CD14-positive monocyte (primary cell): ENCODE data around the gene PDC. TPM values are rescaled to one million over a fixed set of nuclear protein-coding genes. Genes with fewer than 3 reads are reported as not detected.

Experiments
- DNase-seq, 3 donors: peaks; one replicate each; pipeline ENCODE4 v3.0.0-alpha.2; 2011 to 2022
- H2AFZ ChIP-seq: 2 replicates; pipeline ENCODE4 v1.6.0; 2012; ENCODE audit warnings: mild to moderate bottlenecking, low read depth, low read length, inconsistent platforms; ENCODE audit not compliant: insufficient read depth, poor library complexity, severe bottlenecking
- H3K27ac ChIP-seq, 2 donors: 1 replicate in 1 of 2; 2 replicates in 1 of 2; pipeline ENCODE4 v1.5.1; 2012 to 2013; ENCODE audit warnings: low read length in 2 of 2, control low read depth in 1 of 2, inconsistent platforms in 1 of 2, low read depth in 1 of 2, mild to moderate bottlenecking in 1 of 2
- H3K27me3 ChIP-seq, 2 donors: one replicate each; pipeline versions ENCODE4 v1.6.0 to v1.6.1; 2011 to 2013; ENCODE audit warnings: low read length in 2 of 2; ENCODE audit not compliant: control insufficient read depth in 2 of 2, insufficient read depth in 2 of 2
- H3K36me3 ChIP-seq, 2 donors: replicated peaks in 1 of 2; 1 replicate in 1 of 2; 2 replicates in 1 of 2; pipeline versions ENCODE4 v1.5.1 to v1.6.1; 2012 to 2013; ENCODE audit warnings: low read length in 2 of 2, control low read depth in 1 of 2, inconsistent platforms in 1 of 2, mild to moderate bottlenecking in 1 of 2; ENCODE audit not compliant: insufficient read depth in 2 of 2, control insufficient read depth in 1 of 2
- H3K4me1 ChIP-seq, 2 donors: 1 replicate in 1 of 2; 2 replicates in 1 of 2; pipeline versions ENCODE4 v1.5.1 to v1.6.1; 2012 to 2013; ENCODE audit warnings: low read length in 2 of 2, control low read depth in 1 of 2, inconsistent platforms in 1 of 2, mild to moderate bottlenecking in 1 of 2, moderate library complexity in 1 of 2; ENCODE audit not compliant: insufficient read depth in 2 of 2, control insufficient read depth in 1 of 2
- H3K4me2 ChIP-seq: replicated peaks from 2 replicates; pipeline ENCODE3; 2012; ENCODE audit warnings: low read length, moderate library complexity, mild to moderate bottlenecking; ENCODE audit not compliant: poor library complexity, severe bottlenecking; ENCODE audit errors: extremely low read depth
- H3K4me3 ChIP-seq, 3 experiments: fragments of 200-600 bp in 1 of 3; sonication (generic) in 1 of 3; replicated peaks in 1 of 3; 1 replicate in 2 of 3; 2 replicates in 1 of 3; pipeline ENCODE4 v1.5.1; 2011 to 2013; ENCODE audit warnings: low read length in 3 of 3, mild to moderate bottlenecking in 3 of 3, control low read depth in 2 of 3, low read depth in 2 of 3, inconsistent platforms in 1 of 3, moderate library complexity in 1 of 3
- H3K79me2 ChIP-seq: 2 replicates; pipeline ENCODE4 v1.6.0; 2012; ENCODE audit warnings: mild to moderate bottlenecking, control low read depth, inconsistent platforms, low read length, moderate library complexity; ENCODE audit not compliant: insufficient read depth
- H3K9ac ChIP-seq: 2 replicates; pipeline ENCODE4 v1.6.0; 2017; ENCODE audit warnings: low read length, mild to moderate bottlenecking; ENCODE audit not compliant: insufficient read depth, poor library complexity, severe bottlenecking
- H3K9me3 ChIP-seq, 2 donors: replicated peaks in 1 of 2; 1 replicate in 1 of 2; 2 replicates in 1 of 2; pipeline versions ENCODE4 v1.5.1 to v1.6.1; 2012 to 2013; ENCODE audit warnings: low read length in 2 of 2, control low read depth in 1 of 2; ENCODE audit not compliant: control insufficient read depth in 1 of 2, insufficient read depth in 1 of 2
- H4K20me1 ChIP-seq: 2 replicates; pipeline ENCODE4 v1.6.0; 2012; ENCODE audit warnings: mild to moderate bottlenecking, low read length, control low read depth, moderate library complexity; ENCODE audit not compliant: insufficient read depth
- H3K27ac Mint-ChIP-seq, 7 donors: one replicate each; pipeline ENCODE4 v1.8.0; 2020; ENCODE audit warnings: mild to moderate bottlenecking in 7 of 7, mixed read lengths in 7 of 7, moderate library complexity in 6 of 7, inconsistent platforms in 2 of 7
- H3K27me3 Mint-ChIP-seq, 3 donors: one replicate each; pipeline ENCODE4 v1.8.0; 2021 to 2022; ENCODE audit warnings: low read depth in 3 of 3, mild to moderate bottlenecking in 3 of 3, mixed read lengths in 3 of 3, moderate library complexity in 3 of 3, inconsistent platforms in 1 of 3
- H3K36me3 Mint-ChIP-seq, 2 donors: one replicate each; pipeline ENCODE4 v1.8.0; 2020; ENCODE audit warnings: mixed read lengths in 2 of 2, inconsistent platforms in 1 of 2, mild to moderate bottlenecking in 1 of 2
- H3K4me1 Mint-ChIP-seq: one replicate; pipeline ENCODE4 v1.8.0; 2020; ENCODE audit warnings: mild to moderate bottlenecking, mixed read lengths
- H3K4me3 Mint-ChIP-seq, 2 donors: one replicate each; pipeline ENCODE4 v1.8.0; 2020; ENCODE audit warnings: mild to moderate bottlenecking in 2 of 2, mixed read lengths in 2 of 2, moderate library complexity in 1 of 2
- H3K9me3 Mint-ChIP-seq, 7 donors: one replicate each; pipeline ENCODE4 v1.8.0; 2020 to 2022; ENCODE audit warnings: mixed read lengths in 7 of 7, mild to moderate bottlenecking in 6 of 7, moderate library complexity in 6 of 7, inconsistent platforms in 2 of 7
- CTCF ChIP-seq: fragments of 200-600 bp; IDR thresholded peaks from one replicate; pipeline ENCODE4 v1.8.0; 2022; ENCODE audit warnings: antibody characterized with exemption, mild to moderate bottlenecking
- WGBS: methylation state at CpG from one replicate; pipeline ENCODE4 v1.1.5; 2013; ENCODE audit warnings: missing lambda C conversion rate; ENCODE audit not compliant: insufficient coverage; 5-methylcytosine and 5-hydroxymethylcytosine counted together
- intact Hi-C, 2 donors: fragments of 100-400 bp; cut with micrococcal nuclease; formaldehyde crosslinking; loops; one replicate each; pipeline versions ENCODE4 v1.15.0 to v1.15.1; 2023
- polyA plus RNA-seq, 3 donors: library from polyadenylated mRNA; depleted of rRNA in 1 of 3; unstranded in 2 of 3; stranded (reverse) in 1 of 3; fragments of 300-500 nt in 2 of 3; fragments of >200 nt in 1 of 3; fragmentation: Illumina TruSeq in 2 of 3; gene quantifications; 1 replicate in 2 of 3; 2 replicates in 1 of 3; pipeline ENCODE4 v1.2.3, GENCODE V29; 2012 to 2021

Gene PDC
- polyA plus RNA-seq, 3 donors = not detected

GRCh38 chr1:186492531-186493291 lies 31.8 kb upstream of the PDC start:
- no CpG with 5 or more reads among the region's 7 CpGs for WGBS
- H4K20me1 ChIP-seq = no peaks in the 10 kb centered on the region
- no peak overlapping the region for H3K4me2 ChIP-seq

GRCh38 chr1:186491336-186491735 lies 30.4 kb upstream of the PDC start:
- no peak overlapping the region for H3K4me3 ChIP-seq
- H3K4me1 ChIP-seq = no peaks in the 10 kb centered on the region
- H3K4me1 Mint-ChIP-seq = no peaks in the 10 kb centered on the region
- no peaks in the 10 kb centered on the region for H3K79me2 ChIP-seq
- H2AFZ ChIP-seq = no peak overlapping the region
- no peaks in the 10 kb centered on the region for H4K20me1 ChIP-seq
- H3K27me3 ChIP-seq = no peaks in the 10 kb centered on the region
- peaks cover 0 to 2% (median 2%) of the 10 kb centered on the region in 3 donors for H3K27me3 Mint-ChIP-seq
- no peaks in the 10 kb centered on the region for H3K9me3 ChIP-seq
- no peak for TF ChIP-seq CTCF
- no peaks in the 10 kb centered on the region for H3K36me3 ChIP-seq
- H3K9me3 Mint-ChIP-seq = peaks cover 0 to 1% (median 0%) of the 10 kb centered on the region in 7 donors
- no CpG with 5 or more reads among the region's 2 CpGs for WGBS
- no peak overlapping the region for H3K4me3 Mint-ChIP-seq
- H3K36me3 Mint-ChIP-seq = no peaks in the 10 kb centered on the region
- H3K9ac ChIP-seq = no peak overlapping the region
- no peak overlapping the region for H3K27ac Mint-ChIP-seq
- no peak for DNase-seq
- no peak overlapping the region for H3K27ac ChIP-seq
- no peak overlapping the region for H3K4me2 ChIP-seq
- intact Hi-C loops = no loop called here

More at GRCh38 chr1:186492531-186493291, 31.8 kb upstream of the PDC start:
- no peaks in the 10 kb centered on the region for H3K27me3 ChIP-seq
- no peaks in the 10 kb centered on the region for H3K4me1 ChIP-seq
- no peaks in the 10 kb centered on the region for H3K9me3 ChIP-seq
- Mint-ChIP-seq H3K9me3 (peaks cover 0 to 1% (median 0%) of the 10 kb centered on the region in 7 donors), H3K27ac (no peak overlapping the region), H3K27me3 (peaks cover 0 to 2% (median 0%) of the 10 kb centered on the region in 3 donors), H3K36me3 (no peaks in the 10 kb centered on the region), H3K4me3 (no peak overlapping the region), H3K4me1 (no peaks in the 10 kb centered on the region)
- TF ChIP-seq CTCF = no peak
- H3K36me3 ChIP-seq = no peaks in the 10 kb centered on the region
- H3K4me3 ChIP-seq = no peak overlapping the region
- no peaks in the 10 kb centered on the region for H3K79me2 ChIP-seq
- no peak overlapping the region for H3K27ac ChIP-seq
- no peak overlapping the region for H3K9ac ChIP-seq
- intact Hi-C loops = no loop called here
- DNase-seq = no peak
- H2AFZ ChIP-seq = no peak overlapping the region
